ENCODE results near the gene SLC5A10.

Gene SLC5A10

GRCh38 chr17:18964550-18964949 lies 12.6 kb downstream of the SLC5A10 start:
- DNase-seq (ENCODE audit: low spot score): no peak

GRCh38 chr17:18965530-18966236 lies 13.7 kb downstream of the SLC5A10 start:
- no peak for DNase-seq (ENCODE audit: low spot score)

GRCh38 chr17:18966831-18967624 lies 15.1 kb downstream of the SLC5A10 start:
- no peak for DNase-seq (ENCODE audit: low spot score)

- no peak for DNase-seq (ENCODE audit: low spot score)
Observed at GRCh38 chr17:18967916-18968315, 16.0 kb downstream of the SLC5A10 start.

GRCh38 chr17:18968345-18968744 lies 16.4 kb downstream of the SLC5A10 start:
- DNase-seq (ENCODE audit: low spot score): peak; percentile 48

- no peak for DNase-seq (ENCODE audit: low spot score)
Observed at GRCh38 chr17:18968945-18969887, 17.3 kb downstream of the SLC5A10 start.

- DNase-seq (ENCODE audit: low spot score): no peak
Observed at GRCh38 chr17:18970582-18971480, 18.9 kb downstream of the SLC5A10 start.

- DNase-seq (ENCODE audit: low spot score): no peak
Observed at GRCh38 chr17:18971801-18972200, 19.8 kb downstream of the SLC5A10 start.

GRCh38 chr17:18974407-18975149 lies 22.6 kb downstream of the SLC5A10 start:
- DNase-seq (ENCODE audit: low spot score): no peak

GRCh38 chr17:18975597-18975996 lies 23.6 kb downstream of the SLC5A10 start:
- DNase-seq (ENCODE audit: low spot score): no peak

GRCh38 chr17:18976201-18976600 lies 24.2 kb downstream of the SLC5A10 start:
- DNase-seq (ENCODE audit: low spot score): no peak

- no peak for DNase-seq (ENCODE audit: low spot score)
Observed at GRCh38 chr17:18977021-18977420, 25.1 kb downstream of the SLC5A10 start.

- DNase-seq (ENCODE audit: low spot score): no peak
Observed at GRCh38 chr17:18977646-18978045, 25.7 kb downstream of the SLC5A10 start.

- no peak for DNase-seq (ENCODE audit: low spot score)
Observed at GRCh38 chr17:18978050-18978449, 26.1 kb downstream of the SLC5A10 start.

GRCh38 chr17:18978655-18979054 lies 26.7 kb downstream of the SLC5A10 start:
- DNase-seq (ENCODE audit: low spot score): no peak

- DNase-seq (ENCODE audit: low spot score): no peak
Observed at GRCh38 chr17:18980682-18981334, 28.8 kb downstream of the SLC5A10 start.

GRCh38 chr17:18981335-18981641 lies 29.3 kb downstream of the SLC5A10 start:
- DNase-seq (ENCODE audit: low spot score): no peak

GRCh38 chr17:18981642-18982424 lies 29.9 kb downstream of the SLC5A10 start:
- DNase-seq (ENCODE audit: low spot score): peak; percentile 86
